ENCODE data around the gene TLK1. TPM values are rescaled to one million over a fixed set of nuclear protein-coding genes. Genes with fewer than 3 reads are reported as not detected.

TLK1 gene
- polyA plus RNA-seq, 1 donor: 19.1 TPM

- DNase-seq: no peak
These were observed 195.1 kb downstream of the TLK1 start for GRCh38 chr2:170965446-170966225.

GRCh38 chr2:170963386-170963785 lies 197.3 kb downstream of the TLK1 start:
- no peak for DNase-seq

- DNase-seq: no peak
These were observed 206.8 kb downstream of the TLK1 start for GRCh38 chr2:170953941-170954340.

- no peak for DNase-seq
These were observed 210.4 kb downstream of the TLK1 start for GRCh38 chr2:170950221-170950761.

GRCh38 chr2:170949415-170949814 lies 211.3 kb downstream of the TLK1 start:
- DNase-seq: no peak

DNA sequence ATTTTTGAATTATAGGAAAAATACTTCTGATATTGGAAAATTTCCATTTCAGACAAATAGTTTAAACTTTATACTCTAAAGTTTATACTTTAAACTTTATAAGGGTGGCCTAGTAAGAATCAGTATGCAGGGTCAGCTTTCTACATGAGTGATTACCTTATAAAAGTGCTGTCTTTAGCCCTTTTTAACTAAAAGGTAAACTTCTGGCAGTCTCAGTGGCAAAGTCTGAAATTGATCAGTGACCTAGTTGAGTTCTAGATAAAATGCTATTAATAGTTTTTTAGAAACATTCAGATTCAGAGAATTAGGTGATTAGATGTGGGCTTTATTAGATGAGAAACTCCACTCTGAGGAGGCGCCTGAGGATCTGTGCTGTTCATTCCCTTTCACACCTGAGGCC lies 216.1 kb downstream of the TLK1 start:
- DNase-seq: no peak

DNA sequence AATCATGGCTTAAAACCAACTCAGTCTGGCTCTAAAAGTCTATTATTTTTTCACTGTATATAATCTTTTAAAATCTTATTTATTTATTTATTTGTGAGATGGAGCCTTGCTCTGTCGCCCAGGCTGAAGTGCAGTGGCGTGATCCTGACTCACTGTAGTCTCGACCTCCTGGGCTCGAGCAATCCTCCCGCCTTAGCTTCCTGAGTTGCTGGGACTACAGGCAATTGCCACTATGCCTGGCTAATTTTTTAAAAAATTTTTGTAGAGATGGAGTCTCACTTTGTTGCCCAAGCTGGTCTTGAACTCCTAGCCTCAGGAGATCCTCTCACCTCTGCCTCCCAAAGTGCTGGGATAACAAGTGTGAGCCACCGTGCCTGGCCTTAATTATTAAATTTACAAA lies 217.1 kb downstream of the TLK1 start:
- no peak for DNase-seq

- DNase-seq: no peak
These were observed 217.7 kb downstream of the TLK1 start for GRCh38 chr2:170943041-170943440.

- no peak for DNase-seq
These were observed 218.1 kb downstream of the TLK1 start for GRCh38 chr2:170942615-170943014.

Other genes starting within 250 kb of the TLK1 start
- gene GORASP2, start 231.6 kb downstream of the TLK1 start, polyA plus RNA-seq (ENCODE audit: insufficient read length): 62.8 TPM